ENCODE data around the gene DOCK6.

DNA sequence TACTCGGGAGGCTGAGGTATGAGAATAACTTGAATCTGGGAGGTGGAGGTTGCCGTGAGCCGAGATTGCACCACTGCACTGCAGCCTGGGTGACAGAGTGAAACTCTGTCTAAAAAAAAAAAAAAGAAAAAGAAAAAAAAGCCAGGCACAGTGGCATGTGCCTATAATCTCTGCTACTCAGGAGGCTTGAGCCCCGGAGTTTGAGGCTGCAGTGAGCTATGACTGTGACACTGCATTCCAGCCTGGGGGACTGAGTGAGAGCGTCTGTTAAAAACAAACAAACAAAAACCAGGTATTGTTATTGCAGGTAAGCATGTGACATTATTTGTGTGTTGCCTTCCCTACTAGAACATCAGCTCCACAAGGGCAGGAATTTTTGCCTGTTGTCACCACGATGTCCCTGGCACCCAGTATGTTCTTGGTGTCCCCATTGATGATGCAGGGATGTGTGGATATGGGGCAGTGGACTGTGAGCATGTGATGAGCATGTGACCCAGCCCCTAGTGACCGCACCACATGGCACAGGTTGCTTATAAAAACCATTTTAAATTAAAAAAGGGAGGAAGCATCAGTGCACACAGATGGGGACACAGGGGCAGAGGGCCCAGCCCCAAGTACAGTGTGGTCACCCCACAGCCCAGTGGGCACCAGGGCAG lies 63.4 kb downstream of the DOCK6 start:
- TF ChIP-seq, protein P1, sequence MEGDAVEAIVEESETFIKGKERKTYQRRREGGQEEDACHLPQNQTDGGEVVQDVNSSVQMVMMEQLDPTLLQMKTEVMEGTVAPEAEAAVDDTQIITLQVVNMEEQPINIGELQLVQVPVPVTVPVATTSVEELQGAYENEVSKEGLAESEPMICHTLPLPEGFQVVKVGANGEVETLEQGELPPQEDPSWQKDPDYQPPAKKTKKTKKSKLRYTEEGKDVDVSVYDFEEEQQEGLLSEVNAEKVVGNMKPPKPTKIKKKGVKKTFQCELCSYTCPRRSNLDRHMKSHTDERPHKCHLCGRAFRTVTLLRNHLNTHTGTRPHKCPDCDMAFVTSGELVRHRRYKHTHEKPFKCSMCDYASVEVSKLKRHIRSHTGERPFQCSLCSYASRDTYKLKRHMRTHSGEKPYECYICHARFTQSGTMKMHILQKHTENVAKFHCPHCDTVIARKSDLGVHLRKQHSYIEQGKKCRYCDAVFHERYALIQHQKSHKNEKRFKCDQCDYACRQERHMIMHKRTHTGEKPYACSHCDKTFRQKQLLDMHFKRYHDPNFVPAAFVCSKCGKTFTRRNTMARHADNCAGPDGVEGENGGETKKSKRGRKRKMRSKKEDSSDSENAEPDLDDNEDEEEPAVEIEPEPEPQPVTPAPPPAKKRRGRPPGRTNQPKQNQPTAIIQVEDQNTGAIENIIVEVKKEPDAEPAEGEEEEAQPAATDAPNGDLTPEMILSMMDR (IDR thresholded peaks at IDR 0.05) = no peak
- no peak for TF ChIP-seq POLR2A (IDR thresholded peaks at IDR 0.05)
